Sigmoid colon (tissue), 4 donors: ENCODE results near the gene CUL9.

Experiments used
- CTCF ChIP-seq, 4 experiments: fragments of 450-650 bp in 3 of 4; fragments of 200-600 bp in 1 of 4; IDR thresholded peaks; one replicate each; pipeline ENCODE4 v1.5.1; 2016 to 2019; ENCODE audit warnings: antibody characterized with exemption in 4 of 4, mild to moderate bottlenecking in 3 of 4, moderate library complexity in 2 of 4
- POLR2A ChIP-seq, 2 donors: fragments of 450-650 bp; IDR thresholded peaks; one replicate each; pipeline ENCODE4 v1.6.1; 2016; ENCODE audit warnings: antibody characterized with exemption in 2 of 2, mild to moderate bottlenecking in 2 of 2, moderate library complexity in 2 of 2
- POLR2AphosphoS5 ChIP-seq, 4 donors: sonication (generic); formaldehyde crosslinking; IDR thresholded peaks; one replicate each; pipeline ENCODE4 v1.6.1; 2017; ENCODE audit warnings: antibody characterized with exemption in 4 of 4

GRCh38 chr6:43261198-43261597, 79.2 kb downstream of the CUL9 start:
- TF ChIP-seq POLR2A (IDR thresholded peaks at IDR 0.05) = no peak
- TF ChIP-seq CTCF (IDR thresholded peaks at IDR 0.05) = no peak
- no peak for TF ChIP-seq POLR2AphosphoS5 (IDR thresholded peaks at IDR 0.05)
